Measurements from ENCODE around the gene MDGA2. TPM values are rescaled to one million over a fixed set of nuclear protein-coding genes. Genes with fewer than 3 reads are reported as not detected.

Gene MDGA2
- total and polyA plus RNA-seq, 2 of the 13 experiments (the other 11 are each of a cell fraction or from before 2014, with no cell fraction given): not detected

- no peak for TF ChIP-seq ZNF562 (CRISPR knock-in tag; IDR thresholded peaks at IDR 0.05; ENCODE audit: borderline replicate concordance)
- no peak for TF ChIP-seq KLF9 (CRISPR knock-in tag; IDR thresholded peaks at IDR 0.05; ENCODE audit: low read depth)
- no peak for TF ChIP-seq NAIF1 (CRISPR knock-in tag; IDR thresholded peaks at IDR 0.05; ENCODE audit: borderline replicate concordance)
- TF ChIP-seq ZNF124 (CRISPR knock-in tag; IDR thresholded peaks at IDR 0.05): no peak
These were observed 56.0 kb downstream of the MDGA2 start (continued) for GRCh38 chr14:47619392-47619791.

DNA sequence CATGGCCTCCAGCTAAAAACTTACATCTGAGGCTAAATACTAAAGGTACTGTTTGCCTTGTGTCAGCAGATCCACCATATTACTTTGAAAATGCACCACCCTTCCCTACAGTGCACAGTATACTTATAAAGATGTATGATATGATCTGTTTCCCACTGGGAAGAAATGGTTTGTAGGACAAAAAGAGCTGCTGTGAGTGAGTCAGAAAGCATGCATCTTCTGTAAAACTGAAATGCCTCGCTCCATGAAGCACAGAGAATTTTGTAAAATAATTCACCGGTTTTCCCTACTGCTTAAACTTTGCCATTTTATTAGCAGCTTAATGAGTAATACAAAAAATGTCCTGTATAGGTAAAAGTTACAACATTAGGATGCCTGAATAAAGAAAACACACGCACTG is 68.8 kb downstream of the MDGA2 start:
- 6% methylated on average over 3 of the region's 3 CpGs for WGBS (ENCODE audit: low lambda C conversion rate)
- ChIA-PET CTCF (ENCODE audit: low intra/inter-chr PET ratio, low total read pairs) (no interaction called here), POLR2A (no interaction called here)
- Histone ChIP-seq H2AFZ (ENCODE audit: low read length) (no peak overlapping the region), H3K9ac (ENCODE audit: insufficient read depth, low read depth, low read length) (no peak overlapping the region), H3K27ac (ENCODE audit: extremely low read length, insufficient read depth, low read length) (no peak overlapping the region), H3K4me2 (ENCODE audit: low read depth, low read length) (no peak overlapping the region), H3K79me2 (ENCODE audit: insufficient read depth, low read length) (no peaks in the 10 kb centered on the region), H4K20me1 (ENCODE audit: insufficient read depth, low read length) (no peaks in the 10 kb centered on the region), H3K27me3 (ENCODE audit: control insufficient read depth in 1 of 2, insufficient read depth in 2 of 2, low read length in 2 of 2) (no peaks in the 10 kb centered on the region), H3K4me1 (ENCODE audit: insufficient read depth, low read length) (no peaks in the 10 kb centered on the region), H3K4me3 (replicated peaks in 1 of 3; ENCODE audit: insufficient read depth in 1 of 3, low read depth in 2 of 3, low read length in 3 of 3) (no peak overlapping the region), H3K36me3 (replicated peaks in 1 of 2; ENCODE audit: control insufficient read depth in 1 of 2, insufficient read depth in 2 of 2, low read length in 2 of 2) (no peaks in the 10 kb centered on the region), H3K9me3 (ENCODE audit: low read length) (peaks cover under 1% of the 10 kb centered on the region; the same call in 1 of the 2 replicates)
- in situ Hi-C loops (cut with HindIII; ENCODE audit: extremely low pct_ligation_motif_present, low pct_unique_long_range_greater_than_20kb) (no loop called here), intact Hi-C loops (cut with micrococcal nuclease; ENCODE audit: unreplicated experiment) (no loop called here)
- FAIRE-seq (no peak), ATAC-seq (no peak), DNase-seq (ENCODE audit: low spot score) (no peak)
- BruUV-seq (replicated peaks): no TSS peak
- TF ChIP-seq ZNF34 (CRISPR knock-in tag; IDR thresholded peaks at IDR 0.05; ENCODE audit: borderline replicate concordance) (no peak), ZNF136 (CRISPR knock-in tag; IDR thresholded peaks at IDR 0.05; ENCODE audit: low read depth) (no peak), ZNF782 (CRISPR knock-in tag; IDR thresholded peaks at IDR 0.05; ENCODE audit: borderline replicate concordance) (no peak), KLF15 (CRISPR knock-in tag; IDR thresholded peaks at IDR 0.05; ENCODE audit: borderline replicate concordance) (no peak), RBAK (CRISPR knock-in tag; IDR thresholded peaks at IDR 0.05) (no peak), NFE2L1 (CRISPR knock-in tag; IDR thresholded peaks at IDR 0.05; ENCODE audit: borderline replicate concordance) (no peak), FOXJ3 (CRISPR knock-in tag; IDR thresholded peaks at IDR 0.05; ENCODE audit: borderline replicate concordance) (no peak), ZUFSP (CRISPR knock-in tag; IDR thresholded peaks at IDR 0.05; ENCODE audit: borderline replicate concordance) (no peak), AGO1 (IDR thresholded peaks at IDR 0.05; ENCODE audit: low read depth, low read length, poor library complexity, severe bottlenecking) (no peak)
- TF ChIP-seq, protein P1, sequence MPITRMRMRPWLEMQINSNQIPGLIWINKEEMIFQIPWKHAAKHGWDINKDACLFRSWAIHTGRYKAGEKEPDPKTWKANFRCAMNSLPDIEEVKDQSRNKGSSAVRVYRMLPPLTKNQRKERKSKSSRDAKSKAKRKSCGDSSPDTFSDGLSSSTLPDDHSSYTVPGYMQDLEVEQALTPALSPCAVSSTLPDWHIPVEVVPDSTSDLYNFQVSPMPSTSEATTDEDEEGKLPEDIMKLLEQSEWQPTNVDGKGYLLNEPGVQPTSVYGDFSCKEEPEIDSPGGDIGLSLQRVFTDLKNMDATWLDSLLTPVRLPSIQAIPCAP (CRISPR knock-in tag; IDR thresholded peaks at IDR 0.05; ENCODE audit: low read depth): no peak
- TF ChIP-seq, protein P2, sequence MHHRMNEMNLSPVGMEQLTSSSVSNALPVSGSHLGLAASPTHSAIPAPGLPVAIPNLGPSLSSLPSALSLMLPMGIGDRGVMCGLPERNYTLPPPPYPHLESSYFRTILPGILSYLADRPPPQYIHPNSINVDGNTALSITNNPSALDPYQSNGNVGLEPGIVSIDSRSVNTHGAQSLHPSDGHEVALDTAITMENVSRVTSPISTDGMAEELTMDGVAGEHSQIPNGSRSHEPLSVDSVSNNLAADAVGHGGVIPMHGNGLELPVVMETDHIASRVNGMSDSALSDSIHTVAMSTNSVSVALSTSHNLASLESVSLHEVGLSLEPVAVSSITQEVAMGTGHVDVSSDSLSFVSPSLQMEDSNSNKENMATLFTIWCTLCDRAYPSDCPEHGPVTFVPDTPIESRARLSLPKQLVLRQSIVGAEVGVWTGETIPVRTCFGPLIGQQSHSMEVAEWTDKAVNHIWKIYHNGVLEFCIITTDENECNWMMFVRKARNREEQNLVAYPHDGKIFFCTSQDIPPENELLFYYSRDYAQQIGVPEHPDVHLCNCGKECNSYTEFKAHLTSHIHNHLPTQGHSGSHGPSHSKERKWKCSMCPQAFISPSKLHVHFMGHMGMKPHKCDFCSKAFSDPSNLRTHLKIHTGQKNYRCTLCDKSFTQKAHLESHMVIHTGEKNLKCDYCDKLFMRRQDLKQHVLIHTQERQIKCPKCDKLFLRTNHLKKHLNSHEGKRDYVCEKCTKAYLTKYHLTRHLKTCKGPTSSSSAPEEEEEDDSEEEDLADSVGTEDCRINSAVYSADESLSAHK (CRISPR knock-in tag; IDR thresholded peaks at IDR 0.05; ENCODE audit: borderline replicate concordance): no peak

All from HepG2 (cell line).